ENCODE results near the gene PADI1.

PADI1 gene

GRCh38 chr1:17204546-17205440 lies at the start of gene PADI1:
Gene PADI1, plus strand, starts transcription at chr1:17205128. Its CDS starts 90 bp downstream, at chr1:17205218.
- DNase-seq (ENCODE audit: insufficient read length, low spot score) (no peak), FAIRE-seq (no peak)

GRCh38 chr1:17155257-17155920 lies 49.5 kb upstream of the PADI1 start:
- DNase-seq (ENCODE audit: insufficient read length, low spot score) (no peak), FAIRE-seq (no peak)

GRCh38 chr1:17156108-17156507 lies 48.8 kb upstream of the PADI1 start:
- no peak for FAIRE-seq
- no peak for DNase-seq (ENCODE audit: insufficient read length, low spot score)

GRCh38 chr1:17158961-17159360 lies 46.0 kb upstream of the PADI1 start:
- FAIRE-seq (no peak), DNase-seq (ENCODE audit: insufficient read length, low spot score) (no peak)

GRCh38 chr1:17161137-17161740 lies 43.7 kb upstream of the PADI1 start:
- FAIRE-seq: no peak

GRCh38 chr1:17161926-17162800 lies 42.8 kb upstream of the PADI1 start:
- FAIRE-seq (no peak), DNase-seq (ENCODE audit: insufficient read length, low spot score) (no peak)

More at GRCh38 chr1:17161137-17161740, 43.7 kb upstream of the PADI1 start:
- no peak for DNase-seq (ENCODE audit: insufficient read length, low spot score)

- DNase-seq (ENCODE audit: insufficient read length, low spot score) (no peak), FAIRE-seq (no peak)
Measured at GRCh38 chr1:17162941-17163340, 42.0 kb upstream of the PADI1 start.

GRCh38 chr1:17163371-17163770 lies 41.6 kb upstream of the PADI1 start:
- DNase-seq (ENCODE audit: insufficient read length, low spot score) (no peak), FAIRE-seq (peak; percentile 31)

- DNase-seq (ENCODE audit: insufficient read length, low spot score): no peak
- no peak for FAIRE-seq
Measured at GRCh38 chr1:17163789-17164666, 40.9 kb upstream of the PADI1 start.

GRCh38 chr1:17165823-17166222 lies 39.1 kb upstream of the PADI1 start:
- DNase-seq (ENCODE audit: insufficient read length, low spot score) (no peak), FAIRE-seq (peak; percentile 51)

- FAIRE-seq: peak; percentile 46
- peak; percentile 46 for DNase-seq (ENCODE audit: insufficient read length, low spot score)
Measured at GRCh38 chr1:17167041-17167785, 37.7 kb upstream of the PADI1 start.

GRCh38 chr1:17167786-17168090 lies 37.2 kb upstream of the PADI1 start:
- FAIRE-seq (peak; percentile 80), DNase-seq (ENCODE audit: insufficient read length, low spot score) (no peak)

GRCh38 chr1:17168091-17168876 lies 36.6 kb upstream of the PADI1 start:
- FAIRE-seq: no peak
- peak; percentile 64 for DNase-seq (ENCODE audit: insufficient read length, low spot score)

- no peak for DNase-seq (ENCODE audit: insufficient read length, low spot score)
Measured at GRCh38 chr1:17170571-17170970, 34.4 kb upstream of the PADI1 start.

GRCh38 chr1:17173217-17173616 lies 31.7 kb upstream of the PADI1 start:
- FAIRE-seq (no peak), DNase-seq (ENCODE audit: insufficient read length, low spot score) (no peak)

More at GRCh38 chr1:17170571-17170970, 34.4 kb upstream of the PADI1 start:
- FAIRE-seq: no peak

- FAIRE-seq: no peak
- no peak for DNase-seq (ENCODE audit: insufficient read length, low spot score)
Measured at GRCh38 chr1:17176306-17177061, 28.4 kb upstream of the PADI1 start.

- DNase-seq (ENCODE audit: insufficient read length, low spot score) (no peak), FAIRE-seq (no peak)
Measured at GRCh38 chr1:17177651-17178050, 27.3 kb upstream of the PADI1 start.
